ENCODE measurements around the gene MARF1.
"Not testable (repeated sequence)": the region's sequence is repeated elsewhere in the genome, so short reads cannot be mapped to it uniquely, and the experiment has no call there.

MARF1 gene

DNA sequence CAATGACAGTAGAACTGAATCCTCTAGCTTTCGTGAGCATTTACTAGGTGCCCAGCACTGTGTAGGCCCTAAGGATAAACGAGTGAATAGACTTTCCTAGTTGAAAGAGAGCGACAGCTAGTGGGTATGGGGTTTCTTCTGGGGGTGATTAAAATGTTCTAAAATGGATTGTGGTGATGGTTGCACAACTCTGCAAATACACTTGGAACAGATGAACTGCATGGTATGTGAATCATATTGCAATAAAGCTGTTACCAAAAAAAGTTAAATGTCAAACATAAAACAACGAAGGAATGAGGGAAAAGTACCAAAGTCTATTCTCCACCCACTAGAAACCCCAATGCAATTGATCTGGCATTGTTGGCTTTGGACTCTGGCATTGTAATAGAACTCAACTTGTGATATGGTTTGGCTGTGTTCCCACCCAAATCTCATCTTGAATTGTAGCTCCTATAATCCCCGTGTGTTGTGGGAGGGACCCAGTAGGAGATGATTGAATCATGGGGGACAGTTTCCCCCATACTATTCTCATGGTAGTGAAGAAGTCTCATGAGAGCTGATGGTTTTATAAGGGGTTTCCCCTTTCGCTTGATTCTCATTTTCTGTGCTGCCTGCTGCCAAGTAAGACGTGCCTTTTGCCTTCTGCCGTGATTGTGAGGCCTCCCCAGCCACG lies 70.5 kb downstream of the MARF1 start:
- DNase-seq: peak; percentile 26

DNA sequence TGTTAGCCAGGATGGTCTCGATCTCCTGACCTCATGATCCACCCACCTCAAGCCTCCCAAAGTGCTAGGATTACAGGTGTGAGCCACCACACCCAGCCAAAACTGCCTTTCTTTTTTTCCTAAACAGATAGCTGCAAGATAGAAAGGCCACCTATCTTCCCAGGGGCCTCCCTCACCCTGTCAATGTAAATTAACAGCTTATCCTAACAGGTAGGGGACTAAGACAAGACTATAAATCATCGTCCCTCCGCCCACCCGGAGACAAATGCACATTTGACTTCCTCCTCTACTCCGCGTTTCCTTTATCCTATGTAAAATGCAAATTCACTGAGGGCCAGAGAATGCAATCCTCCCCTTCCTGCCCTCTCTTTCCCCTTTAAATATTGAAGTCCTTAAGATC lies 71.4 kb downstream of the MARF1 start:
- peak; percentile 40 for DNase-seq

DNA sequence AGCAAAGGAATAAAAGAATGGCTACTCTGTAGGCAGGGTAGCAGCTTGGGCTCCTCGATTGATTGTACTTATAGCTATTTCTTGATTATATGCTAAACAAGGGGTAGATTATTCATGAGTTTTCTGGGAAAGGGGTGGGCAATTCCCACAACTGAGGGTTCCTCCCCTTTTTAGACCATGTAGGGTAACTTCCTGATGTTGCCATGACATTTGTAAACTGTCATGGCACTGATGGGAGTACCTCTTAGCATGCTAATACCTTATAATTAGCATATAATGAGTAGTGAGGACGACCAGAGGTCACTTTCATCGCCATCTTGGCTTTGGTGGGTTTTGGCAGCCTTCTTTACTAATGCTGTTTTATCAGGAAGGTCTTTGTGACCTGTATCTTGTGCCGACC lies 72.3 kb downstream of the MARF1 start:
- DNase-seq: not testable (repeated sequence)

DNA sequence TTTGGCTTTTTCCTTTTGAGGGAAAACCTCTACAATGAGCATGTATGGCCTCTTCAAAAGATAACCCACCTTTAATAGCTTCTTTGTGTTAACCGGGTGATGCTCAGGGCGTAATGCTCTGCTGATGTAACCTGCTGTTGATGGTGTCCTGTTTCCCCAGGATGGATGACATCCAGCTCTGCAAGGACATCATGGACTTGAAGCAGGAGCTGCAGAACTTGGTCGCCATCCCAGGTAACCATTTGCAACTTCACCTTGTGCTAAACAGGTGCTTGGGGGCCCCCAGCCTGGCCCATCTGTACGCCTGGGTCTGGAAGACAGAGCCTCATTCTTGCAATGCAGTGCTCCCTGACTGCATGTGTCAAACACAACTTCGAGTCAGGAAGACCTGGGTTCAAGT lies 75.1 kb downstream of the MARF1 start:
- no peak for DNase-seq

DNA sequence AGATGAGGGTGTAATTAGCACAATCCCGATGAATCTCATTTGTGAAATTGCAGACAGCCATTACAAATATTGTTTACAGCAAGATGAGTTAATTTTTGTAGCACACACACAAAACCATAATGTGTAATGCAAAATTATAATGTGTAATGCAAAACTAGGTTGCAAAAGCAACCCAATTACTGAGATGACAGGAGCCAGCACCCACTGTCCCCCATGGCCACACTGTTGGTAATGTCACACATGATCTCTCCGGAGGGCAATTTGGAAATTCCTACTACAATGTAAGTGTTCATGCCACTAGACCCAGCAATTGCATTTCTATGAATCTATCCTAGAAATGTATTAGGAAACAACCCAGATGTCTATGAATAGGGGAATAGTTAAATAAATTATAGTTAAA lies 76.9 kb downstream of the MARF1 start:
- no peak for DNase-seq

DNA sequence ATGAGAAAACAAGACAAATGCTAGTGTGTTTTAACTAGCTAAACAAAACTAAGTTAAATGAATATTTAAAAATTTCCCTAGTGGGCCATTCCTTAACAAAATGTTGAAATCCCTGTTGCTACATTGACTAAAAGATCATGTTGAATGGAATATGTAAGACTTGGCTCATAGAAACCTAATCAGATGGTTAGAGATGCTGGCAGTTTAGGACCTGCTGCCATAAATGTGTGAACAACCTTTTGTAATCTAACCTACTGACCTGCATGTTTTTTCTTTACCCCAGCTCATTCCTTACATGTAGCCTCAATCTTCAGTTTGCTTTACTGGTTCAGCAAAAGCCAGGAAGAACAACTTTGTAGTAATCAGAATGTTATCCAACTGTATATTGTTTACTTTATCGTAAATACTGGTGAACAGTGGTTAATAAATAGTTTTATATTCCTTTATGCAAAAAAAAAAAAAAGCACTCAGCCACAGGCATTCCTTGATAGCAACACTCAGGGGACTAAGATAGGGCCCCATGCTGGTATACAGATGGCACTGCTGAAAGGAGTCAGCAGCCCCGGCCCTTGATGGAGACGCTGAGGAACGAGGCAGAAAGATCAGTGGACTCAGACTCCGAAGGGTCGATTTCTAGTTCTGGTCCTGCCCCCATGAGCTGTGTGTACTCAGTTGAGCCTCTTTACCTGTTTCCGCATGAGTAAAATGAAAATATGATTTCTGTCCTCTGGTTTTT lies 78.2 kb downstream of the MARF1 start:
- no peak for DNase-seq

DNA sequence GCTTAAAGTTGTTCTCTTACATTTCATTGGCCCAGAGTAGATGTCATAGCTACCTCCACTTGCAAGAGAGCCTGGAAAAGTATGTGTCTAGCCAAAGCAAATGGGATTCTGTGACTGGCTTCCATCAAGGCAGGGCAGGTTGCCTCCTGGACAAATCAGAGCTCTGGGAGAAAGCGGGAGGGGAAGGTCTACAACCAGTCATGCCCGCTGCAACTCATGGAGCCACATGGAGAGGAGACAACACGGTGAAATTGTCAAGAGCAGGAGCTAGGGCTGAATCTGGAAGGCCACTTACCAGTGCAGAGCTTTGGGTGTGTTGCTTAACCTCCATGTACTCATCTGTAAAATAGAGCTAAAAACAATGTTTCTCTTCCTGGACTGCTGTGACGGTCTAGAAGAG lies 83.8 kb downstream of the MARF1 start:
- no peak for DNase-seq

DNA sequence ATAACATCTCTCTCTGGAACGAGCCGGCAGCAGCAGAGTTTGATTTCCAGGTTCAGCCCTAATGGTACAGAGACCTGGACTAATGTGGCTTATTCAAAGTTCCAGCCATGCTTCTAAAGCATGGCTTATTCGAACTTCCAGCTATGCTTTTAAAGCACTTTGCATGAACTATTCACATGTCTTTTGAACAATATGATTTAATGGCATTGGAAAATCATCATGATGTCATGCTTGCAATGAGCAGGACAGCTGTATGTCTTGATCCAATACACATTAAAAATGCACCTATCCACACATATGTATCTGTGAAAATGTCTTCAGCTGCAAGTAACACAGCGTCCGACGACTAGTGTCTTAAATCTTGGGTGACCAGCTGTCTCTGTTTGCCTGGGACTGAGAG lies 85.7 kb downstream of the MARF1 start:
- DNase-seq: no peak

DNA sequence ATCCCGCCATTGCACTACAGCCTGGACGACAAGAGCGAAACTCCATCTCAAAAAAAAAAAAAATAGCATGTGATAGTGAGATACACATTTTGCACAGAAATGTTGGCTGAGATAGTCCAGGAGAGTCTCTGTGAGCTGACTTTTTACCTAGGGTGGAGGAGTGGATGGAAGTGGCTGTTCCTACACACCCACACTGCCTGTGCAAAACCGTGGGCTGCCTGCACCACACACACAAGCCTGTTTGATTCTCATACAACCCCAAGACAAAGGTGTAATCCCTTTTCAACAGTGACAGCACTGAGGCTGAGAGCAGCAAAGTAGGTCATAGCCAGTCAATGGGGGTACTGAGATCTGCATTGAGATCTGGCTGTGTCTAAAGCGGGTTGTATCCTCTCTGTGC lies 86.8 kb downstream of the MARF1 start:
- no peak for DNase-seq

DNA sequence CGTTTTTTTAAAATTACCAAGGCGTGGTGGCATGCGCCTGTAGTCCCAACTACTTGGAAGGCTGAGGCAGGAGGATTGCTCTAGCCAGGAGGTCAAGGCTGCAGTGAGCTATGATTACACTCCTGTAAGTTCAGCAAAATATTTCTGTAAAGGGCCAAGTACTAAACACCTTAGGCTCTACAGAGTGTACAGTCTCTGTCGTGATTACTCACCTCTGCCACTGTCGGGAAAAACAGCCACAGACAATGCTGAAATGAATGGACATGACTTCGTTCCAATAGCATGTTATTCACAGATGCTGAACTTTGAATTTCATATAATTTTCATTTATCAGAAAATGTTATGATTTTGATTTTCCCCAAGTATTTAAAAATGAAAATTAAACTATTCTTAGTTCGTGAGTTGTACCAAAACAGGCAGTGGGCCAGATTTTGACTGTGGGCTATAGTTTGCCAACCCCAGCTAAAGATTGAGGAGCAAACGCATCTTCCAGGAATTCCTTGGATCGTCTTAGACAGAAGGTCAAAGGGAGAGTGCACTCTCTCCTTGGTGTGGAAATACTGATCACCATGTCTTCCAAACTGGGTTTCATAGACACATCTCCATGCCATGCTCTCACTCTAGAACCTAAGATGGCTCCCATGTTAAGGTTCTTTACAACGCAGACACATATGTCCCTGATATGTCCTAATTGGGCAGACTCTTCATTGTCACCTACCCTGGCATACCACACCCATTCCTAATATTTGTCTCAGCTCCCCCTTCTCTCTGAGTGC lies 89.5 kb downstream of the MARF1 start:
- no peak for DNase-seq

DNA sequence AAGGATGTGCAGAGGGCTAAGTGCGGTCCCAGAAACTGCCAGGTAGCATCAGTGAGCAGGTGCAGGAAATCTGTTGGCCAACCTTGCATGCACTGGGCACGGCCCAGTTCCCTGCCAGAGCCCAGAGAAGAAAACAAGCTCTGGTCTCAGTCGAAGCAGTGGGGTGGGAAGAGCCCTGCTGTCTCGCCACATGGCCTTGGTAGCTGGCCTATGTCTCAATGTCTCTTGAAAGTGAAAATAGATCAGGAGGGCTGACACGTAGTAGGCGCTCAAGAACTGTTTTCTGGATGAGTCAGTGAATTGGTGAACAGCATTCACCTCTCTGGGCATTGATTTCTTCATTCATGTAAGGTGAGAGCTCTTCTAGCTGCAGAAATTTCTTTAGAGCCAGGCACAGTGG lies 90.4 kb downstream of the MARF1 start:
- no peak for DNase-seq

DNA sequence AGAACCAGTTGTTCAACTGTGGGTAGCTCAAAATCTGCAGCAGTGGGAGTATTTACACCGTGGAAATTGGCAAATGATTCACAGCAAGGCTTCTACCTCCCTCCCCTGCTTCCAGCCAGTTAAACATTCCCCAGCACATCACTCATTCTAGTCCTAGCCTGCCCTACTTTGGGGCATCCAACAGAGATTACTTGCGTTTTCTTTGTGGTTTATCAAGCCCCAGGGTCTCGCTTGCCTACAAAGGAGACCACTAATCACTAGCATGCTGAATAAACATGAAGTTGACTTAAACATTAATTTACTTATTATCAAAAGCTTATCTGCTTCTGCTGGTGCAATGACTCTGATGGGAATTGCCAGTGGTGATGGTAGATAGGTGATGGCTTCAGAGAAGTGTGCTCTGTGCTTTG lies 94.5 kb downstream of the MARF1 start:
- DNase-seq: no peak

DNA sequence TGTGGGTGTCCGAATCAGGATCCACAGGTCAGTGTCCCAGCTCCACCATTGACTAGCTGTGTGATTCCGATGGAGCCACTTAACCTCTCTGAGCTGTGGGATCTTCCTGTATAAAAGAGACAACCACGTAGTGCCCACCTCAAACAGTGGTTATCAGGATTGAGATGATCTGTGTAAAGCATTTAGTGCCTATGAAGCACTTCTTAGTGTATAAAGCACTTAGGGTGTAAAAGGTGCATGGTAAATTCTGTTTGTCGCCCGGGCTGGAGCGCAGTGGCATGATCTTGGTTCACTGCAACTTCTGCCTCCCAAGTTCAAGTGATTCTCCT lies 95.2 kb downstream of the MARF1 start:
- no peak for DNase-seq

DNA sequence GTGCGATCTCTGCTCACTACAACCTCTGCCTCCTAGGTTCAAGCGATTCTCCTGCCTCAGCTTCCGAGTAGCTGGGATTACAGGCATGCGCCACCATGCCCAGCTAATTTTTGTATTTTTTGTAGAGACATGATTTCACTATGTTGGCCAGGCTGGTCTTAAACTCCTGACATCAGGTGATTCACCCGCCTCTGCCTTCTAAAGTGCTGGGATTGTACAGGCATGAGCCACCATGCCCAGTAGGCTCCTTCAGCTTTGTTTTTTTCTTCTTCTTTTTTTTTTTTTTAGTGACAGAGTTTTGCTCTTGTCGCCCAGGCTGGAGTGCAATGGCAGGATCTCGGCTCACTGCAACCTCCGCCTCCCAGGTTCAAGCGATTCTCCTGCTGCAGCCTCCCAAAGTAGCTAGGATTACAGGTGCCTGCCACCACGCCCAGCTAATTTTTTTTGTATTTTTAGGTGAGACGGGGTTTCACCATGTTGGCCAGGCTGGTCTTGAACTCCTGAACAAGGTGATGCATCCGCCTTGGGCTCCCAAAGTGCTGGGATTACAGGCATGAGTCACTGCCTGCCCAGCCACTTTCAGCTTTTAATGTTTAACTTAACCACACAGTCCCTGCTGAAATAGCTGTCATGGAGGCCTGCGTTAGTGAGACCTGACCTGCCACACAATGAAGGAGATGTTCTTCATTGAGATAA lies 95.7 kb downstream of the MARF1 start:
- not testable (repeated sequence) for DNase-seq

DNA sequence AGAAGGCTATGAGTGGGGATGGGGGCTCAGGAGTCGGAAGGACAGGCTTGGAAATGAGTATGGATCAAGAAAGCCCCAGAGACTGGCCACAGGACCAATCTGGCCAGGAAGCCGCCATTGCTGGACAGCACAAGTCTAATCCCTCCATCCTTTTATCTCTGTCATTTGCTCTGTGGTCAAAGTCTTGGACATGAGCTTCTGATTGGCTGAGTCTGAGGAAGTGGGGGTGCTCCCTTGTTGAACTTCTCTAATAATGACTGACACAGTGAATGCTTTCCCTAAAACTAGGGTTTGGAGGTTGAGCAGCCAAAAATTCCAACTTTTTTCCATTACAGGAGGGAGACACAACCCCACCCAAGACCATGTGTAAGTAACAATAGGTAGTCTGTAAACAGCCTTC lies 97.4 kb downstream of the MARF1 start:
- no peak for DNase-seq

DNA sequence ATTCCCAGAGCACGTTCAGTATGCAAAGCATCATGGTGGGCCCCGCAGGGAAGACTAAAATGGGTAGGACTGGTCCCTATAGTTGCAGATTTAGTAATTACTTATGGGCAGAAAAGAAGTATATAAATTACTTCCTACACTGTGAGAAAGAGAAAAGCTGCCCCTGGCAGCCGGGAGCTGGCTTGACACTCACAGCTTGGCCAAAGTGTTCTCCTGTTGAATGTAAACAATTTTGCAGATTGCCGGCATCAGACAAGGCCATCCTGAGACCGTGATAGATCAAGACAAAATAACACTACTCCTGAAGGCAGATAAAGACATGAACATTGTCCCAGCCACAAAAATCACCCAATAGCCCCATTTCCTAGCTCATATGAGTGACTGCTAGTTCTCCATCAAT lies 98.5 kb downstream of the MARF1 start:
- DNase-seq: no peak

Measured in hematopoietic multipotent progenitor cell treated with erythropoietin and hydrocortisone succinate and interleukin-3 and kit ligand, for 4 days (in vitro differentiated cells).